GM18505 (cell line): ENCODE measurements around the gene FAM174C.

Source experiments
- ATAC-seq: cut with Tn5 transposase; IDR thresholded peaks from one replicate; pipeline ENCODE4 v1.9.1; 2021; ENCODE audit not compliant: unreplicated experiment
- POLR2A ChIP-seq: IDR thresholded peaks from 4 replicates; pipeline ENCODE4 v1.6.1; 2011; ENCODE audit warnings: borderline replicate concordance; ENCODE audit not compliant: insufficient read depth, insufficient read length; ENCODE audit errors: extremely low read depth

FAM174C gene

GRCh38 chr19:1274852-1275259 lies 474 bp upstream of the FAM174C start:
- no peak for ATAC-seq
- no peak for TF ChIP-seq POLR2A

- no peak for TF ChIP-seq POLR2A
- no peak for ATAC-seq
Observed at GRCh38 chr19:1275976-1276627, 772 bp downstream of the FAM174C start.

DNA sequence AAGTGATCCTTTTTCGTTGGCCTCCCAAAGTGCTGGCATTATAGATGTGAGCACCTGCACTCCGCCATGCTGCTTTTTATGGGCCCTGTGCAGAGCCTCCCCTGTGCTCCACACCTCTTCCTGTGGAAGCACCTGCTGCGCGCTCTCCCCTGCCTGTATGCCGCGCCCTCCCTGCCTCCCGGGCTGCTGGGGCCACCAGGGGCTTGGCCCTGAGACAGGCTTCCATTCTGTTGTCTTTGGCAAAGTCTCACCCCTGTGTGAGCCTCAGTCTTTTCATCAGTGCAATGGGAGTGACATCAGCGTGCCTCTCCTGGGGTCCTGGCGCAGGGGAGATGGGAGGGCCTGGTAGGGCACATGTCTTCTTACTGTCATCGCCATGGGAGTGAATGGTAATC lies 1.3 kb downstream of the FAM174C start:
- TF ChIP-seq POLR2A = no peak
- ATAC-seq = no peak

DNA sequence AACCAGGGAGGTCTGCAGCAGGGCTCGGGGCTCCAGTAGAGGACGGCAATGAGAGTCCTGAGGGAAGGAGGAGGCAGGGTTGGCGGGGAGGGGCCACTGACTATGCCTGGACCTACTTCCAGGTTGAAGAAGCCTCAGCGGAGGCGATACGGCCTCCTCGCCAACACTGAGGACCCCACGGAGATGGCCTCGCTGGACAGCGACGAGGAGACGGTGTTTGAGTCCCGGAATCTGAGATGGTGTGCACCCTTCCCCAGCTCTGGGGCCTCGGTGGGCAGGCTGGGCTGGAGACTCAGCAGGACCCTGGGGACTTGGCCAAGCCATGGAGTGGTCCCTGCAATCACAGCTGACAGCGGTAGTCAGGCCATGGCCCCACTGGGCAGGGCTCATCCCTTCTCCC lies 1.7 kb downstream of the FAM174C start:
- no peak for ATAC-seq
- TF ChIP-seq POLR2A = no peak

DNA sequence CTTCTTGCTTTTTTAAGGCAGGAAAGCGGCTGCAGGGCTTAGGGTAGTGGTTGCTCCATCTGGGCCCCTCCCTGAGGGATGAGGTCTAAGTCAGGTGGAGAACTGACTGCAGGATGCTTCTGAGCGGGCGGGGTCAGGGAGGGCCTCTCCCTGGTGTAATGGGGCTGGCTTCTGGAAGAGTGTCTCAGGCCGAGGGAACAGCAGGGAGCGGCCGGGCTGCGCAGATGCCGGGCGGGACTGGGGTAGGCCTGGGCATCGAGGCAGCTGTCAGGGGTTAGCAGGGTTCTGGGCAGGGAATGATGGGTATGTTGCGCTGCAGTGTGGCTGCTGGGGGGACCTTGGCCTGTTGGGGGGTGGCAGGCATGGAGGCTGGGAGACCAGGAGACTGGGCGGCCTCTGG lies 2.7 kb downstream of the FAM174C start:
- TF ChIP-seq POLR2A = no peak
- no peak for ATAC-seq

GRCh38 chr19:1278713-1279660 lies 3.7 kb downstream of the FAM174C start:
- TF ChIP-seq POLR2A = no peak
- ATAC-seq = no peak

DNA sequence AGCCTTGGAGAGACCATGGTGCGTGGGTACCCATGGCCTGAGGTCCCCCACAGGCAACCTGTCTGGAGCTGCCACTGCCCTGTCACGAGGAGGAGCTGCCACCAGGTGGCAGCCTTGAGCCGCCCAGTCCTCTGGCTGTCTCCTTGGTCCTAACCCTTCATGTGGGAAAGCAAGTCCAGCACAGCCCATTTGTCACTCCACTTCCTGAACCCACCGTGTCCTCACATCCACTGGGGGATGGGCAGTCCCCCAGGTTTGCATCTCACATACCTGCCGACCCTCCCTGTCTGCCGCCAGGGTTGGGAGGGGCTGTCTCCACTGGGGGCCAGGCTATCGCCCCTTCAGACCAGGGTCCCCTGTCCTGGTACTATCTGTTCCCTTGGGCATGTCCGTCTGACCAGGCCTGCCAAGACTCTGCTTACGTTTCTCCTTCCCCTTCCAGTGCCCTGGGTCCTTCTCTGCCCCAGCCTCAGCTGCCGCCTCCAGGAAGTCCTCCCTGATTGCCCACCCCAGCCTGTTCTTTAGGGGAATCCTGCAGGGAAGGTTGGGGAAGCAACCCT lies 4.5 kb downstream of the FAM174C start:
- no peak for ATAC-seq

GRCh38 chr19:1280636-1281568 lies 5.6 kb downstream of the FAM174C start:
- TF ChIP-seq POLR2A = no peak
- no peak for ATAC-seq

More for the DNA sequence above, 4.5 kb downstream of the FAM174C start:
- no peak for TF ChIP-seq POLR2A

DNA sequence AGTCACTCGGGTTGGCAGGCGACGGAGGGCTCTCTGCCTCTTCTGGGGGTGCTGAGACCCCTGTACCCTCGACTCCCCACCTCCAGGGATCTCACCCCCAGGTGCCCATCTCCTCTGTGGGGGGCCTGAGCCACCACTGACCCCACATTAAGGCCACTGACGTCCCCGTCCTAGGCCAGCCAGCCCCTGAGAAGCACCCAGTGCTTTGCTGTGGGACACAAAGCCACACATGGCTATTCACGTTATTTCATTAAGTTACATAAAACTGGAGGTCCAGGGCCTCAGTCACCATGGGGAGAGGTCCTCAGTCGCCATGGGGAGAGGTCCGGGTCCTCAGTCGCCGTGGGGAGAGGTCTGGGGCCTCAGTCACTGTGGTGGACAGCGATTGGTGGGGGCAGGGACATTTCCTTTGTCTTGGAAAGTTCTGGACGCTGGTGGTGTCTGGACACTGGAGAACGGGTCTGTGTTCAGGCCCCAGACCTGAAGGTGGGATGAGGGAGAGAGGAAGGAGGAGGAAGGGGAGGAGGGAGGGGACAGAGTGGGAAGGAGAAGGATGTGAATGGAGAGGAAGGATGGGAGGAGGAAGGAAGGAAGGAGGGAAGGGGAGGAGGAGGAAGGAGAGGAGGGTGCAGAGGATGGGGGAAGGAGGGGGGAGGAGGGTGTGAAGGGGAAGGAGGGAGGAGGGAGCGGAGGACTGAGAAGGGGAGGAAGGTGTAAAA lies 6.4 kb downstream of the FAM174C start:
- no peak for TF ChIP-seq POLR2A
- ATAC-seq = no peak

DNA sequence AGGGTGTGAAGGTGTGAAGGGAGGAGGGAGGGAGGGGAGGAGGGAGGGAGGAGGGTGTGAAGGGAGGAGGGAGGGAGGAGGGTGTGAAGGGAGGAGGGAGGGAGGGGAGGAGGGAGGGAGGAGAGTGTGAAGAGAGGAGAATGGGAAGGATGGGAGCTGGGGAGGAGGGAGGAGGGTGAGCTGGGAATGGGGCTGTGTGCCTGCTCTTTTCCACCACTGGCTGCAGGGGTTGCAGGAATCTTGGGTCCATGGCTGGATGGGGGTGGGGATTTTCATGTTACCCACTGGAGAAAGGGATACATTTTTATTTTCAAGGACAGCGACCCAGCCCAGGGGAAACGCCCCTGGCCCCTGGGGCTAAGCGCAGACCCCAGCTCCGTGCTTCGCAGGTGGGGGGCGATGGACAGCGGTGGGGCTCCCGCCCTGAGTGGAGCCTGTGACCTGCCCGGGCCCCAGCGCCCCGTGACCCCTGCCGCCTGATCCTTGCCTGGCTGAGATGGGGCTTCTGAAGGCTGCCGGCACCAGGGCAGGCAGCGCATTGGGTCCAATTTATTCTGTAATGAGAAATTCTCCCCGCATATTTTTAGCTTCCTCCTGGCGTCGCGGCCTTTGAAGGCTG lies 7.4 kb downstream of the FAM174C start:
- TF ChIP-seq POLR2A = no peak

GRCh38 chr19:1283207-1283916 lies 8.0 kb downstream of the FAM174C start:
- no peak for ATAC-seq

More for the DNA sequence above, 7.4 kb downstream of the FAM174C start:
- no peak for ATAC-seq

More at GRCh38 chr19:1283207-1283916, 8.0 kb downstream of the FAM174C start:
- no peak for TF ChIP-seq POLR2A
